GM23338 (cell line): ENCODE measurements around the gene DPF3. TPM values are rescaled to one million over a fixed set of nuclear protein-coding genes. Genes with fewer than 3 reads are reported as not detected.

Experiments
- ATAC-seq: fragments of 200-7000 bp; cut with Tn5 transposase; 3 replicates; pipeline ENCODE4 v1.9.1; 2020
- DNase-seq: peaks from one replicate; pipeline ENCODE4 v3.0.0-alpha.2; 2015; ENCODE audit warnings: low spot score
- H2AFZ ChIP-seq: fragments of 200-600 bp; sonication (generic); 2 replicates; pipeline ENCODE4 v1.8.0; 2016; ENCODE audit warnings: antibody characterized with exemption, mild to moderate bottlenecking, moderate library complexity
- H3F3A ChIP-seq: fragments of 200-600 bp; sonication (generic); replicated peaks from 2 replicates; pipeline ENCODE4 v1.8.0; 2017; ENCODE audit warnings: antibody characterized with exemption, mixed run types, low read depth
- H3K27ac ChIP-seq: fragments of 200-600 bp; sonication (generic); 2 replicates; pipeline ENCODE4 v1.6.1; 2016; ENCODE audit warnings: low read depth
- H3K27me3 ChIP-seq: fragments of 200-600 bp; sonication (generic); 2 replicates; pipeline ENCODE4 v1.8.0; 2016; ENCODE audit warnings: mild to moderate bottlenecking, mixed run types, moderate library complexity; ENCODE audit not compliant: insufficient read depth
- H3K36me3 ChIP-seq: fragments of 200-600 bp; sonication (generic); 2 replicates; pipeline ENCODE4 v1.8.0; 2016; ENCODE audit warnings: mild to moderate bottlenecking; ENCODE audit not compliant: insufficient read depth
- H3K4me1 ChIP-seq: fragments of 200-600 bp; sonication (generic); 2 replicates; pipeline ENCODE4 v1.8.0; 2016; ENCODE audit warnings: mild to moderate bottlenecking, moderate library complexity; ENCODE audit not compliant: insufficient read depth
- H3K4me2 ChIP-seq: fragments of 200-600 bp; sonication (generic); 2 replicates; pipeline ENCODE4 v1.7.1; 2017; ENCODE audit warnings: mixed run types
- H3K4me3 ChIP-seq: fragments of 200-600 bp; sonication (generic); 2 replicates; pipeline ENCODE4 v1.6.1; 2016; ENCODE audit warnings: mixed run types
- H3K79me2 ChIP-seq: fragments of 200-600 bp; sonication (generic); replicated peaks from 2 replicates; pipeline ENCODE4 v1.8.0; 2017; ENCODE audit warnings: mild to moderate bottlenecking; ENCODE audit not compliant: insufficient read depth
- H3K9me2 ChIP-seq: fragments of 200-600 bp; sonication (generic); 2 replicates; pipeline ENCODE4 v1.8.0; 2017; ENCODE audit not compliant: insufficient read depth
- H4K20me1 ChIP-seq: fragments of 200-600 bp; sonication (generic); replicated peaks from 2 replicates; pipeline ENCODE4 v1.8.0; 2017; ENCODE audit warnings: mild to moderate bottlenecking; ENCODE audit not compliant: insufficient read depth
- H3K27ac Mint-ChIP-seq: 2 replicates; pipeline ENCODE4 v1.8.0; 2020; ENCODE audit warnings: inconsistent platforms, mild to moderate bottlenecking, moderate library complexity, mixed read lengths
- H3K27me3 Mint-ChIP-seq: 3 replicates; pipeline ENCODE4 v1.8.0; 2022; ENCODE audit warnings: low read depth, mild to moderate bottlenecking, moderate library complexity, mixed read lengths, inconsistent platforms; ENCODE audit not compliant: insufficient read depth, poor library complexity
- H3K36me3 Mint-ChIP-seq: 3 replicates; pipeline ENCODE4 v1.8.0; 2021; ENCODE audit warnings: low read depth, mild to moderate bottlenecking, inconsistent platforms, moderate library complexity, mixed read lengths
- H3K4me1 Mint-ChIP-seq: 3 replicates; pipeline ENCODE4 v1.8.0; 2020; ENCODE audit warnings: mild to moderate bottlenecking, inconsistent platforms, mixed read lengths
- H3K4me3 Mint-ChIP-seq: 3 replicates; pipeline ENCODE4 v1.8.0; 2021; ENCODE audit warnings: moderate library complexity, mild to moderate bottlenecking, inconsistent platforms, mixed read lengths
- H3K9me3 Mint-ChIP-seq: 3 replicates; pipeline ENCODE4 v1.8.0; 2020; ENCODE audit warnings: moderate library complexity, mild to moderate bottlenecking, inconsistent platforms, mixed read lengths
- CREB1 ChIP-seq: fragments of 250-450 bp; sonication (Bioruptor Pico); IDR thresholded peaks from 2 replicates; pipeline ENCODE4 v1.5.0; 2020; ENCODE audit warnings: low read depth, mild to moderate bottlenecking, moderate library complexity
- ETS1 ChIP-seq: IDR thresholded peaks from 2 replicates; pipeline ENCODE4 v1.6.1; 2016; ENCODE audit warnings: antibody characterized with exemption
- EZH2phosphoT487 ChIP-seq: fragments of 200-600 bp; sonication (generic); IDR thresholded peaks from one replicate; pipeline ENCODE4 v1.8.1; 2018; ENCODE audit warnings: antibody characterized with exemption; ENCODE audit not compliant: unreplicated experiment
- JUNB ChIP-seq: IDR thresholded peaks from one replicate; pipeline ENCODE4 v1.6.1; 2016; ENCODE audit warnings: antibody characterized with exemption; ENCODE audit not compliant: unreplicated experiment
- REST ChIP-seq: IDR thresholded peaks from one replicate; pipeline ENCODE4 v1.6.1; 2018; ENCODE audit warnings: antibody characterized with exemption; ENCODE audit not compliant: unreplicated experiment
- STAT1 ChIP-seq: IDR thresholded peaks from one replicate; pipeline ENCODE4 v1.6.1; 2016; ENCODE audit warnings: antibody characterized with exemption; ENCODE audit not compliant: unreplicated experiment
- ZNF114 ChIP-seq: fragments of 250-450 bp; sonication (Bioruptor Pico); IDR thresholded peaks from 2 replicates; pipeline ENCODE4 v1.5.0; 2020; ENCODE audit warnings: mild to moderate bottlenecking, moderate library complexity
- ZNF331 ChIP-seq: fragments of 250-450 bp; sonication (Bioruptor Pico); IDR thresholded peaks from 2 replicates; pipeline ENCODE4 v1.5.0; 2020; ENCODE audit warnings: low read depth, mild to moderate bottlenecking, moderate library complexity
- ZNF462 ChIP-seq: fragments of 250-450 bp; sonication (Bioruptor Pico); IDR thresholded peaks from 2 replicates; pipeline ENCODE4 v1.5.0; 2020; ENCODE audit warnings: mild to moderate bottlenecking, moderate library complexity
- polyA plus RNA-seq: library from polyadenylated mRNA; unstranded; fragments of >200 nt; fragmentation: Nextera tagmentation; extraction: Ambion mirVana; gene quantifications from 2 replicates; pipeline ENCODE4 v1.2.1, GENCODE V29; 2016
- total RNA-seq: library from RNA; depleted of rRNA; stranded (reverse); fragments of >200 nt; shearing (Covaris generic); gene quantifications from 2 replicates; pipeline ENCODE4 v1.2.3, GENCODE V29; 2014

The DPF3 gene
- total and polyA plus RNA-seq, 2 experiments from 2014 or later: 0.18 to 1.0 TPM

- no peak for TF ChIP-seq ZNF462 (CRISPR knock-in tag)
- TF ChIP-seq STAT1: no peak
- no peak for TF ChIP-seq JUNB
- TF ChIP-seq REST: no peak
- no peak for TF ChIP-seq CREB1 (CRISPR knock-in tag)
- no peak for TF ChIP-seq EZH2phosphoT487
These were observed 13.0 kb upstream of the DPF3 start (continued) for GRCh38 chr14:72906879-72907278.

- Histone ChIP-seq H3K27me3 (no peaks in the 10 kb centered on the region), H3K36me3 (no peaks in the 10 kb centered on the region), H4K20me1 (no peaks in the 10 kb centered on the region), H3K9me2 (no peaks in the 10 kb centered on the region), H3K27ac (no peak overlapping the region), H3K79me2 (no peaks in the 10 kb centered on the region), H3K4me3 (no peak overlapping the region), H2AFZ (no peak overlapping the region), H3F3A (no peaks in the 10 kb centered on the region), H3K4me2 (no peak overlapping the region), H3K4me1 (peaks cover 15% of the 10 kb centered on the region)
- ATAC-seq: no peak
- H3K9me3 Mint-ChIP-seq: no peaks in the 10 kb centered on the region
- H3K27ac Mint-ChIP-seq: no peak overlapping the region
- H3K36me3 Mint-ChIP-seq: no peaks in the 10 kb centered on the region
- H3K27me3 Mint-ChIP-seq: peaks cover 3% of the 10 kb centered on the region
- H3K4me1 Mint-ChIP-seq: peaks cover 22% of the 10 kb centered on the region; the same call in 2 of the 3 replicates
- DNase-seq: no peak
- H3K4me3 Mint-ChIP-seq: no peak overlapping the region
- no peak for TF ChIP-seq ZNF114 (CRISPR knock-in tag)
- no peak for TF ChIP-seq ZNF331 (CRISPR knock-in tag)
- TF ChIP-seq EZH2phosphoT487: no peak
- TF ChIP-seq ETS1: no peak
- no peak for TF ChIP-seq JUNB
These were observed 12.4 kb upstream of the DPF3 start for GRCh38 chr14:72906316-72906715.
